Measurements from ENCODE around the gene POLR2B. TPM values are rescaled to one million over a fixed set of nuclear protein-coding genes. Genes with fewer than 3 reads are reported as not detected.

POLR2B gene
- total RNA-seq, 1 donor from 2014 or later: 129 TPM

GRCh38 chr4:57013543-57014120, 34.9 kb downstream of the POLR2B start:
- no peak for DNase-seq (ENCODE audit: low read depth, low spot score)
- Mint-ChIP-seq H3K9me3 (no peaks in the 10 kb centered on the region), H3K27ac (ENCODE audit: unreplicated experiment) (no peak overlapping the region), H3K27me3 (ENCODE audit: low read depth) (no peaks in the 10 kb centered on the region), H3K36me3 (ENCODE audit: low read depth) (peaks cover 26% of the 10 kb centered on the region), H3K4me1 (no peaks in the 10 kb centered on the region), H3K4me3 (no peak overlapping the region)
- TF ChIP-seq, protein P1, sequence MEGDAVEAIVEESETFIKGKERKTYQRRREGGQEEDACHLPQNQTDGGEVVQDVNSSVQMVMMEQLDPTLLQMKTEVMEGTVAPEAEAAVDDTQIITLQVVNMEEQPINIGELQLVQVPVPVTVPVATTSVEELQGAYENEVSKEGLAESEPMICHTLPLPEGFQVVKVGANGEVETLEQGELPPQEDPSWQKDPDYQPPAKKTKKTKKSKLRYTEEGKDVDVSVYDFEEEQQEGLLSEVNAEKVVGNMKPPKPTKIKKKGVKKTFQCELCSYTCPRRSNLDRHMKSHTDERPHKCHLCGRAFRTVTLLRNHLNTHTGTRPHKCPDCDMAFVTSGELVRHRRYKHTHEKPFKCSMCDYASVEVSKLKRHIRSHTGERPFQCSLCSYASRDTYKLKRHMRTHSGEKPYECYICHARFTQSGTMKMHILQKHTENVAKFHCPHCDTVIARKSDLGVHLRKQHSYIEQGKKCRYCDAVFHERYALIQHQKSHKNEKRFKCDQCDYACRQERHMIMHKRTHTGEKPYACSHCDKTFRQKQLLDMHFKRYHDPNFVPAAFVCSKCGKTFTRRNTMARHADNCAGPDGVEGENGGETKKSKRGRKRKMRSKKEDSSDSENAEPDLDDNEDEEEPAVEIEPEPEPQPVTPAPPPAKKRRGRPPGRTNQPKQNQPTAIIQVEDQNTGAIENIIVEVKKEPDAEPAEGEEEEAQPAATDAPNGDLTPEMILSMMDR (conservative IDR thresholded peaks at IDR 0.05): no peak

DNA sequence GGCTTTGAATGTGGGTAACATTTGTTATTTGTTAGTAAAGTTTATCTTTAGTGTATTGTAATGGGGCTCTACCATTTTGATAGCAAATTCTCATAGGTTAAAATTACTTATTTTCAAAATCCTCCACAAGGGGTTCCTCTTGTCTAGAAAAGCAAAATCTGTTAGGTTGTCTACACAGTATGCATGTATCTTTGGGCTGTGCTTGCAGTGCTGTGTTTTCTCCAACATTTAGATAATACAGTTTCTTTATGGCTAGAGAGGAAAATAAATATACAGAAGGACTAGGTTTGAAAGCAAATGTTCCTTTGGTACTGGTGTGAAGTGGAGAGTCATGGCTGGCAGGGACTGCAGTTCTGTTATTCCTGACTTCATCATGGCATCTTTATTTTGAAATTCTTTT, 40.3 kb downstream of the POLR2B start:
- no peaks in the 10 kb centered on the region for H3K27me3 Mint-ChIP-seq (ENCODE audit: low read depth)
- no peaks in the 10 kb centered on the region for H3K9me3 Mint-ChIP-seq
- TF ChIP-seq, protein P1 (conservative IDR thresholded peaks at IDR 0.05): no peak
- no peak overlapping the region for H3K27ac Mint-ChIP-seq (ENCODE audit: unreplicated experiment)
- peaks cover 22% of the 10 kb centered on the region for H3K36me3 Mint-ChIP-seq (ENCODE audit: low read depth)
- no peak for DNase-seq (ENCODE audit: low read depth, low spot score)
- no peak overlapping the region for H3K4me3 Mint-ChIP-seq
- no peaks in the 10 kb centered on the region for H3K4me1 Mint-ChIP-seq

- Mint-ChIP-seq H3K9me3 (no peaks in the 10 kb centered on the region), H3K4me1 (no peaks in the 10 kb centered on the region), H3K27me3 (ENCODE audit: low read depth) (no peaks in the 10 kb centered on the region), H3K27ac (ENCODE audit: unreplicated experiment) (no peak overlapping the region), H3K4me3 (no peak overlapping the region), H3K36me3 (ENCODE audit: low read depth) (peaks cover 23% of the 10 kb centered on the region)
- TF ChIP-seq, protein P1 (conservative IDR thresholded peaks at IDR 0.05): no peak
- DNase-seq (ENCODE audit: low read depth, low spot score): no peak
These were observed 41.9 kb downstream of the POLR2B start for GRCh38 chr4:57020467-57021101.

- H3K27ac Mint-ChIP-seq (ENCODE audit: unreplicated experiment): no peak overlapping the region
- TF ChIP-seq, protein P1 (conservative IDR thresholded peaks at IDR 0.05): no peak
- H3K4me1 Mint-ChIP-seq: no peaks in the 10 kb centered on the region
- no peaks in the 10 kb centered on the region for H3K9me3 Mint-ChIP-seq
- no peak overlapping the region for H3K4me3 Mint-ChIP-seq
- H3K27me3 Mint-ChIP-seq (ENCODE audit: low read depth): no peaks in the 10 kb centered on the region
- H3K36me3 Mint-ChIP-seq (ENCODE audit: low read depth): peaks cover 18% of the 10 kb centered on the region
- no peak for DNase-seq (ENCODE audit: low read depth, low spot score)
These were observed 44.4 kb downstream of the POLR2B start for GRCh38 chr4:57023104-57023503.

DNA sequence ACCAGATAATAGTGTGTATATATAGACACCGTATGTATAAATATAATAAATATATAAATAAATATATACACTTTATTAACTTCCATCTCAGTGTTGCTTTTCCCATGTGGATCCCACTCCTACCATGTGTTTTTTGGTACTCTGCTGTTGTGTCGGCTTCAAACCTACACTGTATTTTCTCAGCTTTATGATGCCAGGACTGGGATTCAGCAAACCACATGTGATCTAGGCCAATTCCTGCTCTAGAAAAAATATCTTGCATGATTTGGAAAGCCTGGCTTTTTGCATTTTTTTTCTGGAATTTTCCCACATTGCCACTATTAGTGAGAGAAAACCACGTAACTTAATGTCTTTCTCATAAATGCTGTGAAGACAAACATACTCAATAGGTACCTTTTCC, 55.8 kb downstream of the POLR2B start:
- Mint-ChIP-seq H3K4me3 (no peak overlapping the region), H3K27ac (ENCODE audit: unreplicated experiment) (no peak overlapping the region), H3K27me3 (ENCODE audit: low read depth) (peaks cover 9% of the 10 kb centered on the region), H3K4me1 (peaks cover 6% of the 10 kb centered on the region), H3K36me3 (ENCODE audit: low read depth) (peaks cover 6% of the 10 kb centered on the region), H3K9me3 (no peaks in the 10 kb centered on the region)
- DNase-seq (ENCODE audit: low read depth, low spot score): no peak
- TF ChIP-seq, protein P1 (conservative IDR thresholded peaks at IDR 0.05): no peak

Measured in neural crest cell (in vitro differentiated cells).